Measurements from ENCODE around the gene KCNJ10. TPM values are rescaled to one million over a fixed set of nuclear protein-coding genes. Genes with fewer than 3 reads are reported as not detected.

KCNJ10 gene
- total RNA-seq, 2 experiments from 2014 or later = 0.29 TPM; not detected in 1

GRCh38 chr1:160101717-160102522 lies 32.0 kb upstream of the KCNJ10 start:
- no peak overlapping the region for H3K4me3 ChIP-seq (ENCODE audit: low read depth, low read length, poor library complexity, severe bottlenecking)
- DNase-seq (ENCODE audit: low spot score) = no peak
- CTCF ChIA-PET (ENCODE audit: unreplicated experiment) = interaction anchor here (0.6 to 1.1 kb wide), 4 partner anchors 15 to 275 kb away, joined by 3 to 8 read pairs (median 4); no protein-coding TSS in a partner anchor
- peak overlapping the region; percentile 84; the same call in 1 of the 2 replicates for H2AFZ ChIP-seq (ENCODE audit: low read length)
- H3K9me3 ChIP-seq (ENCODE audit: low read length) = no peaks in the 10 kb centered on the region
- no TSS peak for BruUV-seq (replicated peaks)
- H3K4me1 ChIP-seq (ENCODE audit: insufficient read depth, low read length, poor library complexity, severe bottlenecking) = peaks cover 34% of the 10 kb centered on the region
- POLR2A ChIA-PET = interaction anchor here (1.1 to 1.5 kb wide), 5 partner anchors 8 to 242 kb away, joined by 4 to 9 read pairs (median 5); no protein-coding TSS in a partner anchor
- TF ChIP-seq CTCF (conservative IDR thresholded peaks at IDR 0.05; ENCODE audit: low read length) = no peak
- TF ChIP-seq EZH2phosphoT487 (IDR thresholded peaks at IDR 0.05; ENCODE audit: borderline replicate concordance, low read depth, low read length) = no peak
- H4K20me1 ChIP-seq (ENCODE audit: insufficient read depth, low read length) = no peaks in the 10 kb centered on the region
- H3K27ac ChIP-seq (ENCODE audit: low read depth, low read length, poor library complexity, severe bottlenecking) = no peak overlapping the region
- H3K79me2 ChIP-seq (ENCODE audit: insufficient read depth, low read depth, low read length) = peaks cover 8% of the 10 kb centered on the region; the same call in 1 of the 2 replicates
- intact Hi-C loops (cut with micrococcal nuclease; ENCODE audit: unreplicated experiment) = loop anchor here (1.0 kb wide), 5 partner anchors 91 to 274 kb away; partner anchors contain the start of gene PEX19
- H3K9me2 ChIP-seq (ENCODE audit: insufficient read depth, low read length) = no peaks in the 10 kb centered on the region
- peak overlapping the region; percentile 42; the same call in 1 of the 2 replicates for H3K4me2 ChIP-seq (ENCODE audit: low read length)
- no peaks in the 10 kb centered on the region for H3K36me3 ChIP-seq (ENCODE audit: insufficient read depth, low read length)

- ChIA-PET CTCF (ENCODE audit: unreplicated experiment) (interaction anchor here (0.8 to 1.2 kb wide), 3 partner anchors 151 to 276 kb away, joined by 4 to 8 read pairs (median 7); no protein-coding TSS in a partner anchor), POLR2A (interaction anchor here (1.1 to 1.5 kb wide), 3 partner anchors 151 to 183 kb away, joined by 4 to 5 read pairs (median 4); no protein-coding TSS in a partner anchor)
- H3K36me3 ChIP-seq (ENCODE audit: insufficient read depth, low read length) = no peaks in the 10 kb centered on the region
- peaks cover 42% of the 10 kb centered on the region for H3K4me1 ChIP-seq (ENCODE audit: insufficient read depth, low read length, poor library complexity, severe bottlenecking)
- H2AFZ ChIP-seq (ENCODE audit: low read length) = peak overlapping the region; percentile 84
- peak; percentile 86 for DNase-seq (ENCODE audit: low spot score)
- H4K20me1 ChIP-seq (ENCODE audit: insufficient read depth, low read length) = no peaks in the 10 kb centered on the region
- no peak overlapping the region for H3K4me3 ChIP-seq (ENCODE audit: low read depth, low read length, poor library complexity, severe bottlenecking)
- peak overlapping the region; percentile 42 for H3K4me2 ChIP-seq (ENCODE audit: low read length)
- BruUV-seq (replicated peaks) = no TSS peak
- H3K27ac ChIP-seq (ENCODE audit: low read depth, low read length, poor library complexity, severe bottlenecking) = no peak overlapping the region
- peaks cover 8% of the 10 kb centered on the region; the same call in 1 of the 2 replicates for H3K79me2 ChIP-seq (ENCODE audit: insufficient read depth, low read depth, low read length)
- TF ChIP-seq EZH2phosphoT487 (IDR thresholded peaks at IDR 0.05; ENCODE audit: borderline replicate concordance, low read depth, low read length) (no peak), CTCF (conservative IDR thresholded peaks at IDR 0.05; ENCODE audit: low read length) (peak; percentile 98)
- H3K9me3 ChIP-seq (ENCODE audit: low read length) = no peaks in the 10 kb centered on the region
- intact Hi-C loops (cut with micrococcal nuclease; ENCODE audit: unreplicated experiment) = loop anchor here (1.0 kb wide), 5 partner anchors 92 to 275 kb away; partner anchors contain the start of gene PEX19
- no peaks in the 10 kb centered on the region for H3K9me2 ChIP-seq (ENCODE audit: insufficient read depth, low read length)
Observed at GRCh38 chr1:160101037-160101716, 31.2 kb upstream of the KCNJ10 start.
